Stomach (tissue), 9 donors: ENCODE results near the gene MYOG. TPM values are rescaled to one million over a fixed set of nuclear protein-coding genes. Genes with fewer than 3 reads are reported as not detected.

Source experiments
- DNase-seq, 2 donors: peaks; one replicate each; pipeline versions ENCODE4 v3.0.0 to v3.0.0-alpha.2; 2013 to 2019
- H3K27ac ChIP-seq, 5 donors: fragments of 200-600 bp in 4 of 5; sonication (generic) in 4 of 5; one replicate each; pipeline ENCODE4 v1.5.1; 2013 to 2019; ENCODE audit warnings: mild to moderate bottlenecking in 1 of 5, moderate library complexity in 1 of 5
- H3K27me3 ChIP-seq, 3 donors: fragments of 200-600 bp; sonication (generic); one replicate each; pipeline ENCODE4 v1.5.1; 2017 to 2019; ENCODE audit warnings: mixed run types in 1 of 3
- H3K36me3 ChIP-seq, 4 donors: fragments of 200-600 bp; sonication (generic); 1 replicate in 3 of 4; 2 replicates in 1 of 4; pipeline ENCODE4 v1.5.1; 2016 to 2019
- H3K4me1 ChIP-seq, 4 donors: fragments of 200-600 bp; sonication (generic); one replicate each; pipeline ENCODE4 v1.5.1; 2016 to 2019
- H3K4me3 ChIP-seq, 4 donors: fragments of 200-600 bp; sonication (generic) in 3 of 4; one replicate each; pipeline ENCODE4 v1.5.1; 2016 to 2019; ENCODE audit warnings: mild to moderate bottlenecking in 1 of 4
- H3K9me3 ChIP-seq, 4 donors: fragments of 200-600 bp; sonication (generic); one replicate each; pipeline ENCODE4 v1.5.1; 2016 to 2019
- EP300 ChIP-seq: sonication (generic); formaldehyde crosslinking; IDR thresholded peaks from one replicate; pipeline ENCODE4 v1.6.1; 2017; ENCODE audit warnings: antibody characterized with exemption
- POLR2A ChIP-seq, 4 donors: fragments of 450-650 bp; IDR thresholded peaks; one replicate each; pipeline ENCODE4 v1.6.1; 2016; ENCODE audit warnings: antibody characterized with exemption in 4 of 4, control low read depth in 2 of 4, mild to moderate bottlenecking in 1 of 4, moderate library complexity in 1 of 4
- POLR2AphosphoS5 ChIP-seq, 3 donors: sonication (generic); formaldehyde crosslinking; IDR thresholded peaks; one replicate each; pipeline ENCODE4 v1.6.1; 2016; ENCODE audit warnings: antibody characterized with exemption in 3 of 3
- WGBS, 5 donors: extraction: QIAGEN DNeasy Blood & Tissue Kit in 3 of 5; methylation state at CpG; one replicate each; pipeline versions ENCODE4 v1.1.5 to v1.1.7; 2013 to 2018; 5-methylcytosine and 5-hydroxymethylcytosine counted together
- intact Hi-C: fragments of 100-400 bp; cut with DNase I; formaldehyde crosslinking; loops from one replicate; pipeline ENCODE4 v1.15.1; 2023; ENCODE audit warnings: low total_unique reads
- polyA plus RNA-seq, 3 donors: library from polyadenylated mRNA; stranded (reverse); fragments of 200-250 nt; gene quantifications; one replicate each; pipeline ENCODE4 v1.2.3, GENCODE V29; 2013
- total RNA-seq, 5 donors: library from RNA; depleted of rRNA; stranded (reverse); fragments of >200 nt; gene quantifications; one replicate each; pipeline versions ENCODE4 v1.1.0 to v1.2.3, GENCODE V29; 2014 to 2016
- TF ChIP-seq, protein P1 (sequence below), 7 experiments: fragments of 450-650 bp in 4 of 7; fragments of 200-600 bp in 3 of 7; sonication (generic) in 3 of 7; IDR thresholded peaks; one replicate each; pipeline ENCODE4 v1.5.1; 2016 to 2019; ENCODE audit warnings: antibody characterized with exemption in 7 of 7, control low read depth in 2 of 7, mild to moderate bottlenecking in 1 of 7
- donor health status: healthy with polysubstance abuse.
- donor health status: Bipolar disorder and iron deficiency.
- donor health status: healthy.

MYOG gene
- total and polyA plus RNA-seq, 8 donors, result not detected

DNA sequence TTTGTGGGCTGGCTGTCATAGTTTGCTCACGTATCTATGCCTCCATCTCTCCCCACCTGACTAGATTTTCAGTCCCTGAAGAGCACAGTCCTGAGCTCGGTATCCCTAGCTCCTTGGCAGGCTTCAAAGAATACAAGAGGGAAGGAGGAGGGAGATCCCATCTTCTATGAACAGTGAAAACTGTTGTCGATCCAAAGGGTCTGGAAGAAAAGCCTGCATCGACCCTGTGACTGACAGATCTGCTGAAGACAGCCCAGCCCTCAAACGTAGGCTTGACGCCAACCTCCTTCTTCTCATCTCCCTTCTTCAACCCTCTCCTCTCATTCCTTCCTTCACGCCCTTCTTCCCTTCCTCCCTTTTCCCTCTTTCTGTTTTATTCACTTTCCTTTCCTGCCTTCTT lies 28.4 kb upstream of the MYOG start:
- no peaks in the 10 kb centered on the region for H3K36me3 ChIP-seq
- H3K27me3 ChIP-seq, result peaks cover 0 to 38% (median 28%) of the 10 kb centered on the region in 3 donors
- WGBS, 5 donors, result 67 to 76% (median 67%) methylated on average over 7 of the region's 7 CpGs
- TF ChIP-seq POLR2A (IDR thresholded peaks at IDR 0.05), result no peak
- no peak for TF ChIP-seq EP300
- TF ChIP-seq, protein P1, sequence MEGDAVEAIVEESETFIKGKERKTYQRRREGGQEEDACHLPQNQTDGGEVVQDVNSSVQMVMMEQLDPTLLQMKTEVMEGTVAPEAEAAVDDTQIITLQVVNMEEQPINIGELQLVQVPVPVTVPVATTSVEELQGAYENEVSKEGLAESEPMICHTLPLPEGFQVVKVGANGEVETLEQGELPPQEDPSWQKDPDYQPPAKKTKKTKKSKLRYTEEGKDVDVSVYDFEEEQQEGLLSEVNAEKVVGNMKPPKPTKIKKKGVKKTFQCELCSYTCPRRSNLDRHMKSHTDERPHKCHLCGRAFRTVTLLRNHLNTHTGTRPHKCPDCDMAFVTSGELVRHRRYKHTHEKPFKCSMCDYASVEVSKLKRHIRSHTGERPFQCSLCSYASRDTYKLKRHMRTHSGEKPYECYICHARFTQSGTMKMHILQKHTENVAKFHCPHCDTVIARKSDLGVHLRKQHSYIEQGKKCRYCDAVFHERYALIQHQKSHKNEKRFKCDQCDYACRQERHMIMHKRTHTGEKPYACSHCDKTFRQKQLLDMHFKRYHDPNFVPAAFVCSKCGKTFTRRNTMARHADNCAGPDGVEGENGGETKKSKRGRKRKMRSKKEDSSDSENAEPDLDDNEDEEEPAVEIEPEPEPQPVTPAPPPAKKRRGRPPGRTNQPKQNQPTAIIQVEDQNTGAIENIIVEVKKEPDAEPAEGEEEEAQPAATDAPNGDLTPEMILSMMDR (IDR thresholded peaks at IDR 0.05), result no peak
- TF ChIP-seq POLR2AphosphoS5 (IDR thresholded peaks at IDR 0.05), result no peak
- no peak overlapping the region for H3K27ac ChIP-seq
- H3K9me3 ChIP-seq, result no peaks in the 10 kb centered on the region
- H3K4me1 ChIP-seq, result peaks cover 6 to 12% (median 9%) of the 10 kb centered on the region in 4 donors
- intact Hi-C loops, result no loop called here
- H3K4me3 ChIP-seq, result no peak overlapping the region
- no peak for DNase-seq

DNA sequence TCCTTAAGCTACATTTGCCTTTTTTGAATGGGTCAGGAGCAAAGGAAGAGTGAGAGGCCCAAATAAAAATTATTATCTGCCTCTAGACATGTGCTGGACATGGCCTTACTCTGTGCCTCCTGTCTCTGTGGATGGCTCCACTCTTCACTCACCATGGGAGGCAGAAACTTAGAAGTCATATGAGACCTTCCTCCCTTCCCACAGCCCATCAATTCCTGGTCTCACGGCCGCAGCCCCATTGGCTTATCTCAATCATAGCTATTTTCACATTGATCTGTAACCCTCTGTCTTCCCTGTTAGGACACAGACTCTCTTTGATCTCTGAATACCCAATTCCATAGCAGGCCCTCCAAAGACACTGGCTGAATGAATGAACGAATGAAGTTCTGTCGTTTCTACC lies 27.5 kb upstream of the MYOG start:
- intact Hi-C loops, result no loop called here
- TF ChIP-seq POLR2A (IDR thresholded peaks at IDR 0.05), result no peak
- H3K36me3 ChIP-seq, result no peaks in the 10 kb centered on the region
- H3K9me3 ChIP-seq, result no peaks in the 10 kb centered on the region
- no peak overlapping the region for H3K27ac ChIP-seq
- H3K27me3 ChIP-seq, result peaks cover 0 to 35% (median 24%) of the 10 kb centered on the region in 3 donors
- H3K4me1 ChIP-seq, result peaks cover 6 to 12% (median 9%) of the 10 kb centered on the region in 4 donors
- no peak for DNase-seq
- 51 to 83% (median 67%) methylated on average over 4 of the region's 4 CpGs for WGBS, 5 donors
- no peak overlapping the region for H3K4me3 ChIP-seq

DNA sequence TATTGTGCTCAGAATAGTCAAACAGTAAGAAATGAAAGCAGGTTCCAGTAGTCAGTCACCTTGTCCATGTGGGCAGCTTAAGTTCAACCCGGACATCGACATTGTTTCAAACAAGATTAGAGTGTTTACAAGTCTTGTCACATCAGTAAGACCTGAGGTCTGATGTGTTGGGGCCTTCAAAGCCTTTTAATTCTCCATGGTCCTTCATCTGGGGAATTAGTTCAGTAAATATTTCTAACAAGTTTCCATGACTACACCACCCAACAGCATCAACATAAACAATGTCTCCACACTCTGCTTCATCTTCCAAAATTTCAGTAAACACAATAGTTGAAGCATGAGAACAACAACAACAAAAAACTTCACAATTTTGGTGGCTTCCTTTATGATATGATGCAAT lies 26.7 kb upstream of the MYOG start:
- H3K4me1 ChIP-seq, result peaks cover 0 to 5% (median under 1%) of the 10 kb centered on the region in 4 donors
- peaks cover 0 to 29% (median 17%) of the 10 kb centered on the region in 3 donors for H3K27me3 ChIP-seq
- 10 to 35% (median 17%) methylated on average over 2 of the region's 2 CpGs for WGBS, 5 donors
- intact Hi-C loops, result no loop called here
- no peaks in the 10 kb centered on the region for H3K36me3 ChIP-seq
- H3K9me3 ChIP-seq, result no peaks in the 10 kb centered on the region
- DNase-seq, result no peak
- H3K27ac ChIP-seq, result no peak overlapping the region
- TF ChIP-seq, protein P1 (IDR thresholded peaks at IDR 0.05), result no peak
- TF ChIP-seq POLR2AphosphoS5 (IDR thresholded peaks at IDR 0.05), result peak in 1 of 3 donors; percentile 16
- no peak for TF ChIP-seq EP300
- TF ChIP-seq POLR2A (IDR thresholded peaks at IDR 0.05), result no peak
- H3K4me3 ChIP-seq, result no peak overlapping the region

DNA sequence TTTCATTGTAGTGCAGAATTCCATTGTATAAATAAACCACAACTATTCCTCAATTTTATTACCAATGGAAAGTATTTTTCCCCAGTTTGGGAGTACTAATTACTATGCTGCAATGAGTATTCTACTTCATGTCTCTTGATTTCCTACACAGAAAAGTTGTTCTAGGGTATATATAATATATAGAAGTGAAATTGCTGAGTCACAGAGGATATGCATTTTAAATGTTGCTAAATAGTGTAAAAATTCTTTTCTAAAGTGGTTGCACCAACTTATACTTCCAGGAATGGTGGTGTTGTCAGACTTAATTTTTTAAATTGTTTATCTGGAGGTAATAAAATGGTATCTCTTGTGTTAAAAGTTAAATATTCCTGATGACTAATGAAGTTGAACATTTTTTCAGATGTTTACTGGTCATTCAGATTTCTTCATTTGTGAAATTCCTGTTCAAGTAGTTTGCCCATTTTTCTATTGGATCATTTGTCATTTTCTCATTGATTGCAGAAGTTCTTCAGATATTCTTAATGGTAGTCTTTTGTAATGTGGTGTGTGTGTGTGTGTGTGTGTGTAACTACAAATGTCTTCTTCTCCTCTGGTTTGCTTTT lies 19.1 kb upstream of the MYOG start:
- intact Hi-C loops, result no loop called here
- DNase-seq, result no peak
- Histone ChIP-seq H3K4me1 (no peaks in the 10 kb centered on the region), H3K27me3 (peaks cover 0 to 15% (median 4%) of the 10 kb centered on the region in 3 donors), H3K9me3 (peaks cover 0 to 6% (median 2%) of the 10 kb centered on the region in 4 donors), H3K36me3 (no peaks in the 10 kb centered on the region), H3K4me3 (no peak overlapping the region), H3K27ac (no peak overlapping the region)
- TF ChIP-seq, protein P1 (IDR thresholded peaks at IDR 0.05), result no peak
- TF ChIP-seq POLR2AphosphoS5 (IDR thresholded peaks at IDR 0.05) (no peak), POLR2A (IDR thresholded peaks at IDR 0.05) (no peak), EP300 (no peak)

DNA sequence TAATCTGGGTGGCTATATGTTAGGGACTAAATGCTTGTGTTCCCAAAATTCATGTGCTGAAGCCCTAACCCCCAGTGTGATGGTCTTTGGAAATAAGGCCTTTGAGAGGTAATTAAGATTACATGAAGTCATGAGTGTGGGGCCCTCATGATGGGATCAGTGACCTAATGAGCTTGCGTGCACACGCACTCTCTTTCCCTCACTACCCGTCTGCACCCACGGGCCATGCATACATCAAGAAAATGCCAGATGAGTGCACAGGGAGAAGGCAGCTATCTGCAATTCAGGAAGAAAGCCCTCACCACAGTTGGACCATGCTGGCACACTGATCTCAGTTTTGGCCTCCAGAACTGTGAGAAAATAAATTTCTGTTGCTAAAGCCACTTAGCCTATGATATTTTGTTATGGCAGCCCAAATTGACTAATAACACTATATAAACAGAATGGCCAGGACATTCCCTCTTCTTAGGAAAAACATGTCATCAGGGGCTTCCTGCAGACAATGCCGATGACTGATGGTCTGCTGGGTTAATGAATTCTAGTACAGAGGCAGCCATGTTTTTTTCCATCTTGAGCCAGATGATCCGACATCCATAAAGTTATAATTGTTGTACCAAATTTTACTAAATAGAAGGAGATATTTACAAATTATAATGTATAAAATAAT lies 18.1 kb upstream of the MYOG start:
- Histone ChIP-seq H3K36me3 (no peaks in the 10 kb centered on the region), H3K27me3 (peaks cover 0 to 15% (median 4%) of the 10 kb centered on the region in 3 donors), H3K27ac (no peak overlapping the region), H3K4me3 (no peak overlapping the region), H3K9me3 (peaks cover 0 to 6% (median 2%) of the 10 kb centered on the region in 4 donors), H3K4me1 (no peaks in the 10 kb centered on the region)
- intact Hi-C loops, result no loop called here
- WGBS, 5 donors, result 68 to 85% (median 84%) methylated on average over 6 of the region's 6 CpGs
- TF ChIP-seq POLR2A (IDR thresholded peaks at IDR 0.05), result no peak
- peak in 1 of 2 donors; percentile 7 for DNase-seq
